Karpas-422 (cell line): Measurements from ENCODE around the gene DNAJC16. TPM values are rescaled to one million over a fixed set of nuclear protein-coding genes. Genes with fewer than 3 reads are reported as not detected.
A peak's percentile ranks its signal among the peaks of the same experiment; 100 is the strongest.

Source experiments
- DNase-seq: peaks from one replicate; pipeline ENCODE4 v3.0.0-alpha.2; 2015
- H2AFZ ChIP-seq: fragments of 200-600 bp; sonication (generic); 2 replicates; pipeline ENCODE4 v1.6.1; 2014; ENCODE audit warnings: antibody characterized with exemption, low read length, mixed read lengths
- H3K27ac ChIP-seq: fragments of 200-600 bp; sonication (generic); 2 replicates; pipeline ENCODE4 v1.5.1; 2014; ENCODE audit warnings: mild to moderate bottlenecking, low read length, moderate library complexity
- H3K27me3 ChIP-seq: fragments of 200-600 bp; sonication (generic); 2 replicates; pipeline ENCODE4 v1.6.1; 2014; ENCODE audit warnings: low read length, mixed read lengths
- H3K36me3 ChIP-seq: fragments of 200-600 bp; sonication (generic); 2 replicates; pipeline ENCODE4 v1.6.1; 2014; ENCODE audit warnings: low read length, mixed read lengths; ENCODE audit not compliant: insufficient read depth
- H3K4me1 ChIP-seq: fragments of 200-600 bp; sonication (generic); 2 replicates; pipeline ENCODE4 v1.6.1; 2014; ENCODE audit warnings: mild to moderate bottlenecking, low read length, mixed read lengths
- H3K4me2 ChIP-seq: fragments of 200-600 bp; sonication (generic); 2 replicates; pipeline ENCODE4 v1.6.1; 2014; ENCODE audit warnings: low read length, low read depth, mild to moderate bottlenecking; ENCODE audit not compliant: poor library complexity, severe bottlenecking
- H3K4me3 ChIP-seq: fragments of 200-600 bp; sonication (generic); 2 replicates; pipeline ENCODE4 v1.5.1; 2014; ENCODE audit warnings: mild to moderate bottlenecking, antibody characterized with exemption, low read length, mixed read lengths
- H3K79me2 ChIP-seq: fragments of 200-600 bp; sonication (generic); 2 replicates; pipeline ENCODE4 v1.6.1; 2014; ENCODE audit warnings: mild to moderate bottlenecking, low read length, mixed read lengths
- H3K9ac ChIP-seq: fragments of 200-600 bp; sonication (generic); 2 replicates; pipeline ENCODE4 v1.6.0; 2014; ENCODE audit warnings: low read length
- H3K9me2 ChIP-seq: fragments of 200-600 bp; sonication (generic), shearing (Covaris generic); replicated peaks from 2 replicates; pipeline ENCODE4 v1.6.0; 2014; ENCODE audit warnings: mild to moderate bottlenecking, low read length, moderate library complexity; ENCODE audit not compliant: insufficient read depth
- H3K9me3 ChIP-seq: fragments of 300-700, 200-600 bp; sonication (generic); 2 replicates; pipeline ENCODE4 v1.6.1; 2014; ENCODE audit warnings: low read length, mixed read lengths
- H4K20me1 ChIP-seq: fragments of 200-600 bp; sonication (generic); 2 replicates; pipeline ENCODE4 v1.6.1; 2014; ENCODE audit warnings: mild to moderate bottlenecking, antibody characterized with exemption, low read length, low read depth; ENCODE audit not compliant: insufficient read depth
- small RNA-seq: library from RNA; depleted of rRNA; stranded (forward); fragments of <200 nt; gene quantifications from one replicate; pipeline ENCODE3, GENCODE V24; 2014
- total RNA-seq: library from RNA; depleted of rRNA; stranded (reverse); fragments of >200 nt; shearing (Covaris generic); gene quantifications from 2 replicates; pipeline ENCODE4 v1.2.3, GENCODE V29; 2014; ENCODE audit warnings: low replicate concordance; rRNA removed

Gene DNAJC16
- total RNA-seq, 1 experiment from 2014 or later, result 31.0 TPM

DNA sequence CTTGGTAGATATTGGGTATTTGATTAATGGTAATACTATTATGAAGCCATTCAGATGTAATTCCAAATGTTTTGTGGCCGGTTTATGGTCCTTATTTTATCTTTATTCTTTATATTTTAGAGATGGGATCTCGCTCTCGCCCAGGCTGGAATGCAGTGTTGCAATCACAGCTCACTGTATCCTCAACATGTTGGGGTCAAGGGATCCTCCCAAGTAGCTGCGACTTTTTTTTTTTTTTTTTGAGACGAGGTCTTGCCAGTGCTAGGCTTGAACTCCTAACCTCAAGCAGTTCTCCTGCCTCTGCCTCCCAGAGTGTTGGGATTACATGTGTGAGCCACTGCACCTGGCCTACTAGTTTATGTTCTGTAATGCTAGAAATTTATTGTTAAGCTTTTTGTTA is 95.3 kb downstream of the DNAJC16 start:
- no peaks in the 10 kb centered on the region for H3K9me2 ChIP-seq
- DNase-seq, result no peak
- no peak overlapping the region for H3K9ac ChIP-seq

DNA sequence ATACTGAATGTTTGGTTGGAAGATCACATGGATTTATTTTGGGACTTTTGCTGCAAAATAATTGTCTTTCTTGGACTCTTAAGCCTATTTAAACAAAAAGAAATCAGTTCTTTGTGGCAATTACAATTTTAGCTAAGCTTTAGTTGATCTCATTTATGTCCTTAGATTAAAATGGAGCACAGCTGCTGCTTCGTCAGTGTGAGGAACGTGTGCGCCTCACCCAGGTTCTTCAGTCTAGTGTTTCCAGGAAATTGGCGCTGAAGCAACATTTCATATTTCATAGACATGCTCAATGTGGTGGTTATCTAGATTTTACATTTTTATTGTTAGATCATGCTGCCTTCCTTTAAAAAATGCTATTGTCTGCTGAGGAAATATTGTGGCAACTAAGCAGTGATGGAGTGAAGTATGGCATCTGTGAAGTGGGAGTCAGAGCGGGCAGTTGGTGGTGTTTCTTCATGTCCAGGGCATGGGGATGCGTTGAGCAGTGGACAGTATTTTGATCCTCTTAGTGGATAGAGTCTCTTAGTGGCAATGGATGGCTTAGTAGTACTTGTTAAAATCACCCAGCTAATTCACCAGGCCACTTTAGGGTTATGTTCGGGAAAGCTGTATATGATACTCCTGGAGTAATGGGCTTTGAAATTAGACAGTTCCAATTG is 96.2 kb downstream of the DNAJC16 start:
- peaks cover 99% of the 10 kb centered on the region for H3K79me2 ChIP-seq
- H3K27me3 ChIP-seq, result no peaks in the 10 kb centered on the region
- H3K9me2 ChIP-seq, result no peaks in the 10 kb centered on the region
- H4K20me1 ChIP-seq, result peaks cover 40% of the 10 kb centered on the region
- no peaks in the 10 kb centered on the region for H3K9me3 ChIP-seq
- H3K9ac ChIP-seq, result no peak overlapping the region
- H3K4me1 ChIP-seq, result peaks cover 55% of the 10 kb centered on the region
- no peak for DNase-seq
- no peak overlapping the region for H3K4me2 ChIP-seq
- no peak overlapping the region for H3K4me3 ChIP-seq
- no peak overlapping the region for H2AFZ ChIP-seq
- peaks cover 34% of the 10 kb centered on the region for H3K36me3 ChIP-seq
- H3K27ac ChIP-seq, result no peak overlapping the region

More for the DNA sequence above, 95.3 kb downstream of the DNAJC16 start:
- Histone ChIP-seq H3K9me3 (no peaks in the 10 kb centered on the region), H3K79me2 (peaks cover 96% of the 10 kb centered on the region), H3K4me1 (peaks cover 51% of the 10 kb centered on the region), H4K20me1 (peaks cover 40% of the 10 kb centered on the region), H3K4me3 (no peak overlapping the region), H3K36me3 (peaks cover 34% of the 10 kb centered on the region), H3K27ac (no peak overlapping the region), H2AFZ (no peak overlapping the region), H3K27me3 (no peaks in the 10 kb centered on the region), H3K4me2 (no peak overlapping the region)

- H3K36me3 ChIP-seq, result peaks cover 39% of the 10 kb centered on the region
- no peak overlapping the region for H3K4me3 ChIP-seq
- H3K27ac ChIP-seq, result no peak overlapping the region
- no peaks in the 10 kb centered on the region for H3K9me3 ChIP-seq
- H3K4me2 ChIP-seq, result no peak overlapping the region
- H3K27me3 ChIP-seq, result no peaks in the 10 kb centered on the region
- no peak overlapping the region for H2AFZ ChIP-seq
- no peak overlapping the region for H3K9ac ChIP-seq
- H3K79me2 ChIP-seq, result peaks cover 99% of the 10 kb centered on the region
- H3K4me1 ChIP-seq, result peaks cover 55% of the 10 kb centered on the region
- H4K20me1 ChIP-seq, result peaks cover 40% of the 10 kb centered on the region
- no peaks in the 10 kb centered on the region for H3K9me2 ChIP-seq
- DNase-seq, result no peak
Measured at GRCh38 chr1:15623435-15623834, 96.8 kb downstream of the DNAJC16 start.

DNA sequence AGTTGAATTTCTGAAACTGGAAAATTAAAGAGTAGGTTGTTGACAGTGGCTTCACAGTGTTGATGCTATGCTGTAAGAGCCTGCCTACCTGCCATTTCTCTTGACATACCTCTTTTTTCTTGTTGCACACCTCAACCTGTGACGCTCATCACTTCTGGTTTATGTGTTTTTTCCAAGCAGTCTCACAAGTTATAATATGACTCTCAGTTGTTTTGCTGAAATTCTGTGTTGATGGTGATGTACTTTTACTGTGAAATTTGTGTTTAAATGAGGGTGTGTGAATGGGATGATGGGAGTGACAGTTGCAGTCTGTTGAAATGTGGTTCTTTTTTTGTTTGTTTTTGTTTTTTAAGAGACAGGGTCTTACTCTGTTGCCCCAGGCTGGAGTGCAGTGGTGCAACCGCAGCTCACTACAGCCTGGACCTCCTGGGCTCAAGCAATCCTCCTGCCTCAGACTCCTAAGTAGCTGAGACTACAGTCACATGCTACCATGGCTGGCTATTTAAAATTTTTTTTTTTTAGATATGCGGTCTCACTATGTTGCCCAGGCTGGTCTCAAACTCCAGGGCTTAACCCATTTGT is 97.6 kb downstream of the DNAJC16 start:
- no peak overlapping the region for H2AFZ ChIP-seq
- peaks cover 34% of the 10 kb centered on the region for H4K20me1 ChIP-seq
- H3K4me3 ChIP-seq, result no peak overlapping the region
- no peak for DNase-seq
- peaks cover 46% of the 10 kb centered on the region for H3K36me3 ChIP-seq
- no peak overlapping the region for H3K4me2 ChIP-seq
- H3K79me2 ChIP-seq, result peaks cover 98% of the 10 kb centered on the region
- H3K9me3 ChIP-seq, result no peaks in the 10 kb centered on the region
- no peaks in the 10 kb centered on the region for H3K27me3 ChIP-seq
- H3K4me1 ChIP-seq, result peaks cover 47% of the 10 kb centered on the region
- no peak overlapping the region for H3K9ac ChIP-seq
- no peak overlapping the region for H3K27ac ChIP-seq
- no peaks in the 10 kb centered on the region for H3K9me2 ChIP-seq

- DNase-seq, result no peak
- Histone ChIP-seq H4K20me1 (peaks cover 28% of the 10 kb centered on the region), H3K79me2 (peaks cover 93% of the 10 kb centered on the region), H3K9me2 (no peaks in the 10 kb centered on the region), H3K36me3 (peaks cover 45% of the 10 kb centered on the region), H3K4me3 (no peak overlapping the region), H3K9me3 (no peaks in the 10 kb centered on the region), H3K27ac (no peak overlapping the region), H2AFZ (no peak overlapping the region), H3K27me3 (no peaks in the 10 kb centered on the region), H3K4me2 (no peak overlapping the region), H3K9ac (peak overlapping the region; percentile 1; the same call in 1 of the 2 replicates), H3K4me1 (peaks cover 36% of the 10 kb centered on the region)
Measured at GRCh38 chr1:15625056-15625917, 98.6 kb downstream of the DNAJC16 start.

Small RNA genes within 50 kb of the gene (small RNA-seq; reads per million reads assigned to genes)
- gene CD24P1, result not detected
- gene RNU7-179P, result not detected
- not detected for gene SCARNA21B

Other genes with a start within 250 kb of the DNAJC16 start
- gene EFHD2, start 117.0 kb upstream of the DNAJC16 start, total RNA-seq, result 24.9 and 57.8 TPM in 2 replicates
- gene CTRC, start 88.4 kb upstream of the DNAJC16 start, total RNA-seq, result not detected in 2 replicates
- gene CELA2A, start 70.1 kb upstream of the DNAJC16 start, total RNA-seq, result not detected in 2 replicates
- not detected in 2 replicates for gene CELA2B, start 50.7 kb upstream of the DNAJC16 start, total RNA-seq
- gene CASP9, start 2.6 kb upstream of the DNAJC16 start, total RNA-seq, result 26.1 and 31.8 TPM in 2 replicates
- gene AGMAT, start 58.2 kb downstream of the DNAJC16 start, total RNA-seq, result 3.3 and 8.6 TPM in 2 replicates
- 29.3 and 40.0 TPM in 2 replicates for gene DDI2, start 90.6 kb downstream of the DNAJC16 start, total RNA-seq
- 41.8 and 60.5 TPM in 2 replicates for gene PLEKHM2, start 157.5 kb downstream of the DNAJC16 start, total RNA-seq
- 0.52 and 0.83 TPM in 2 replicates for gene SLC25A34, start 209.4 kb downstream of the DNAJC16 start, total RNA-seq
- gene TMEM82, start 215.7 kb downstream of the DNAJC16 start, total RNA-seq, result not detected in 2 replicates
- not detected in 2 replicates for gene FBLIM1, start 231.9 kb downstream of the DNAJC16 start, total RNA-seq